ENCODE results near the gene ARHGEF1.

- TF ChIP-seq POLR2AphosphoS5 (IDR thresholded peaks at IDR 0.05; ENCODE audit: low read depth, low read length) (no peak), CTCF (IDR thresholded peaks at IDR 0.05) (peak; percentile 33), REST (IDR thresholded peaks at IDR 0.05; ENCODE audit: insufficient read depth in 1 of 2, low read depth in 2 of 2, low read length in 1 of 2) (no peak), TCF7L2 (IDR thresholded peaks at IDR 0.05; ENCODE audit: low read depth, low read length) (no peak)
Measured at GRCh38 chr19:41930926-41931592, 48.1 kb downstream of the ARHGEF1 start.

All from Panc1 (cell line).